ENCODE data around the gene RAB37.

The RAB37 gene

GRCh38 chr17:74761419-74761818, 24.4 kb downstream of the RAB37 start:
- H3K27me3 ChIP-seq (ENCODE audit: insufficient read depth, poor library complexity, severe bottlenecking), result no peaks in the 10 kb centered on the region
- no peak for DNase-seq (ENCODE audit: low read depth in 1 of 2, low spot score in 1 of 2)
- H3K4me3 ChIP-seq (replicated peaks; ENCODE audit: insufficient read depth, low read length), result no peak overlapping the region
- no peak for TF ChIP-seq GABPA (IDR thresholded peaks at IDR 0.05; ENCODE audit: low read depth)
- TF ChIP-seq CTCF (IDR thresholded peaks at IDR 0.05; ENCODE audit: insufficient read depth, low read length), result no peak
- no peak for TF ChIP-seq POLR2AphosphoS5 (IDR thresholded peaks at IDR 0.05; ENCODE audit: low read depth)
- TF ChIP-seq SPI1 (IDR thresholded peaks at IDR 0.05; ENCODE audit: borderline replicate concordance, low read depth), result no peak
- H3K27ac ChIP-seq (replicated peaks), result no peak overlapping the region

- no peak overlapping the region for H3K4me3 ChIP-seq (replicated peaks; ENCODE audit: insufficient read depth, low read length)
- H3K27ac ChIP-seq (replicated peaks), result no peak overlapping the region
- no peaks in the 10 kb centered on the region for H3K27me3 ChIP-seq (ENCODE audit: insufficient read depth, poor library complexity, severe bottlenecking)
- DNase-seq (ENCODE audit: low read depth in 1 of 2, low spot score in 1 of 2), result no peak
- TF ChIP-seq CTCF (IDR thresholded peaks at IDR 0.05; ENCODE audit: insufficient read depth, low read length) (no peak), POLR2AphosphoS5 (IDR thresholded peaks at IDR 0.05; ENCODE audit: low read depth) (no peak), SPI1 (IDR thresholded peaks at IDR 0.05; ENCODE audit: borderline replicate concordance, low read depth) (no peak), GABPA (IDR thresholded peaks at IDR 0.05; ENCODE audit: low read depth) (no peak)
- TF ChIP-seq, protein P1, sequence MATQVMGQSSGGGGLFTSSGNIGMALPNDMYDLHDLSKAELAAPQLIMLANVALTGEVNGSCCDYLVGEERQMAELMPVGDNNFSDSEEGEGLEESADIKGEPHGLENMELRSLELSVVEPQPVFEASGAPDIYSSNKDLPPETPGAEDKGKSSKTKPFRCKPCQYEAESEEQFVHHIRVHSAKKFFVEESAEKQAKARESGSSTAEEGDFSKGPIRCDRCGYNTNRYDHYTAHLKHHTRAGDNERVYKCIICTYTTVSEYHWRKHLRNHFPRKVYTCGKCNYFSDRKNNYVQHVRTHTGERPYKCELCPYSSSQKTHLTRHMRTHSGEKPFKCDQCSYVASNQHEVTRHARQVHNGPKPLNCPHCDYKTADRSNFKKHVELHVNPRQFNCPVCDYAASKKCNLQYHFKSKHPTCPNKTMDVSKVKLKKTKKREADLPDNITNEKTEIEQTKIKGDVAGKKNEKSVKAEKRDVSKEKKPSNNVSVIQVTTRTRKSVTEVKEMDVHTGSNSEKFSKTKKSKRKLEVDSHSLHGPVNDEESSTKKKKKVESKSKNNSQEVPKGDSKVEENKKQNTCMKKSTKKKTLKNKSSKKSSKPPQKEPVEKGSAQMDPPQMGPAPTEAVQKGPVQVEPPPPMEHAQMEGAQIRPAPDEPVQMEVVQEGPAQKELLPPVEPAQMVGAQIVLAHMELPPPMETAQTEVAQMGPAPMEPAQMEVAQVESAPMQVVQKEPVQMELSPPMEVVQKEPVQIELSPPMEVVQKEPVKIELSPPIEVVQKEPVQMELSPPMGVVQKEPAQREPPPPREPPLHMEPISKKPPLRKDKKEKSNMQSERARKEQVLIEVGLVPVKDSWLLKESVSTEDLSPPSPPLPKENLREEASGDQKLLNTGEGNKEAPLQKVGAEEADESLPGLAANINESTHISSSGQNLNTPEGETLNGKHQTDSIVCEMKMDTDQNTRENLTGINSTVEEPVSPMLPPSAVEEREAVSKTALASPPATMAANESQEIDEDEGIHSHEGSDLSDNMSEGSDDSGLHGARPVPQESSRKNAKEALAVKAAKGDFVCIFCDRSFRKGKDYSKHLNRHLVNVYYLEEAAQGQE (IDR thresholded peaks at IDR 0.05; ENCODE audit: insufficient replicate concordance, low read depth), result no peak
Observed at GRCh38 chr17:74761931-74762330, 24.9 kb downstream of the RAB37 start.

GRCh38 chr17:74763565-74764387, 26.7 kb downstream of the RAB37 start:
- TF ChIP-seq POLR2AphosphoS5 (IDR thresholded peaks at IDR 0.05; ENCODE audit: low read depth) (no peak), GABPA (IDR thresholded peaks at IDR 0.05; ENCODE audit: low read depth) (no peak), SPI1 (IDR thresholded peaks at IDR 0.05; ENCODE audit: borderline replicate concordance, low read depth) (no peak), CTCF (IDR thresholded peaks at IDR 0.05; ENCODE audit: insufficient read depth, low read length) (no peak)
- TF ChIP-seq, protein P1 (IDR thresholded peaks at IDR 0.05; ENCODE audit: insufficient replicate concordance, low read depth), result no peak
- no peaks in the 10 kb centered on the region for H3K27me3 ChIP-seq (ENCODE audit: insufficient read depth, poor library complexity, severe bottlenecking)
- no peak for DNase-seq (ENCODE audit: low read depth in 1 of 2, low spot score in 1 of 2)
- H3K27ac ChIP-seq (replicated peaks), result no peak overlapping the region
- H3K4me3 ChIP-seq (replicated peaks; ENCODE audit: insufficient read depth, low read length), result no peak overlapping the region

Measured in HL-60 (cell line).